Adrenal gland (tissue), 12 donors: Measurements from ENCODE around the gene WDR59. TPM values are rescaled to one million over a fixed set of nuclear protein-coding genes. Genes with fewer than 3 reads are reported as not detected.
"Not testable (repeated sequence)": the region's sequence is repeated elsewhere in the genome, so short reads cannot be mapped to it uniquely, and the experiment has no call there.

Source experiments
- DNase-seq, 7 donors: peaks; one replicate each; pipeline ENCODE4 v3.0.0-alpha.2; 2019 to 2020
- H3K27ac ChIP-seq, 5 donors: fragments of 200-600 bp; sonication (generic) in 4 of 5; 1 replicate in 3 of 5; 2 replicates in 2 of 5; pipeline versions ENCODE4 v1.5.1 to v1.8.0; 2016 to 2020; ENCODE audit warnings: mild to moderate bottlenecking in 1 of 5
- H3K27me3 ChIP-seq: fragments of 200-600 bp; 2 replicates; pipeline ENCODE4 v1.8.0; 2021
- H3K36me3 ChIP-seq, 2 donors: fragments of 200-600 bp; replicated peaks in 1 of 2; 1 replicate in 1 of 2; 2 replicates in 1 of 2; pipeline versions ENCODE4 v1.5.1 to v1.8.0; 2018 to 2022
- H3K4me1 ChIP-seq, 2 donors: fragments of 200-600 bp; replicated peaks in 1 of 2; 1 replicate in 1 of 2; 2 replicates in 1 of 2; pipeline versions ENCODE4 v1.5.1 to v1.8.0; 2018 to 2021
- H3K4me3 ChIP-seq, 4 donors: fragments of 200-600 bp; sonication (generic) in 3 of 4; one replicate each; pipeline ENCODE4 v1.5.1; 2016 to 2018
- H3K9me3 ChIP-seq, 3 donors: fragments of 200-600 bp; sonication (generic) in 1 of 3; replicated peaks in 1 of 3; 1 replicate in 2 of 3; 2 replicates in 1 of 3; pipeline versions ENCODE4 v1.5.1 to v1.8.0; 2016 to 2021
- POLR2A ChIP-seq, 2 donors: fragments of 450-650 bp; IDR thresholded peaks; one replicate each; pipeline ENCODE4 v1.6.1; 2017; ENCODE audit warnings: antibody characterized with exemption in 2 of 2, mild to moderate bottlenecking in 2 of 2, moderate library complexity in 1 of 2
- WGBS, 4 donors: extraction: QIAGEN DNeasy Blood & Tissue Kit in 2 of 4; methylation state at CpG; one replicate each; pipeline versions ENCODE4 v1.1.5 to v1.1.7; 2013 to 2017; 5-methylcytosine and 5-hydroxymethylcytosine counted together
- intact Hi-C, 2 donors: fragments of 100-400 bp; cut with DNase I; formaldehyde crosslinking; loops; one replicate each; pipeline versions ENCODE4 v1.14.1 to v1.15.0; 2022 to 2023
- polyA plus RNA-seq, 3 donors: library from polyadenylated mRNA; stranded (reverse); fragments of 200-250 nt in 2 of 3; fragments of 350-450 nt in 1 of 3; fragmentation: Illumina TruSeq in 1 of 3; extraction: RNeasy Lipid Tissue Mini Kit (QIAGEN cat#74804) in 1 of 3; gene quantifications; one replicate each; pipeline ENCODE4 v1.2.3, GENCODE V29; 2013 to 2014
- total RNA-seq, 9 donors: library from RNA; depleted of rRNA in 4 of 9; stranded (reverse); fragments of >200 nt in 4 of 9; fragments of 120-200 nt in 1 of 9; fragmentation: NEBNext Ultra II Directional in 1 of 9; extraction: Animal tissue kit (Norgen Biotek cat#: 25700) in 1 of 9; gene quantifications; one replicate each; pipeline versions ENCODE4 v1.1.0 to v1.2.4, GENCODE V29; 2013 to 2023
- TF ChIP-seq, protein P1 (sequence below), 6 experiments: fragments of 450-650 bp in 4 of 6; fragments of 200-600 bp in 2 of 6; sonication (generic) in 1 of 6; IDR thresholded peaks; 1 replicate in 5 of 6; 2 replicates in 1 of 6; pipeline versions ENCODE4 v1.5.1 to v1.8.0; 2016 to 2021; ENCODE audit warnings: antibody characterized with exemption in 6 of 6, mild to moderate bottlenecking in 2 of 6, moderate library complexity in 1 of 6
- donor health status: healthy with polysubstance abuse.
- donor health status: Bipolar disorder and iron deficiency.
- donor health status: DM: yes; HTN: yes; CAD: no.
- donor health status: DM: no; HTN: no; CAD: no.
- donor health status: DM: no; HTN: no; CAD: no.
- donor health status: DM: yes; HTN: yes; CAD: no.

The WDR59 gene
- total and polyA plus RNA-seq, 12 donors: 21.5 to 130 (median 64.1) TPM

DNA sequence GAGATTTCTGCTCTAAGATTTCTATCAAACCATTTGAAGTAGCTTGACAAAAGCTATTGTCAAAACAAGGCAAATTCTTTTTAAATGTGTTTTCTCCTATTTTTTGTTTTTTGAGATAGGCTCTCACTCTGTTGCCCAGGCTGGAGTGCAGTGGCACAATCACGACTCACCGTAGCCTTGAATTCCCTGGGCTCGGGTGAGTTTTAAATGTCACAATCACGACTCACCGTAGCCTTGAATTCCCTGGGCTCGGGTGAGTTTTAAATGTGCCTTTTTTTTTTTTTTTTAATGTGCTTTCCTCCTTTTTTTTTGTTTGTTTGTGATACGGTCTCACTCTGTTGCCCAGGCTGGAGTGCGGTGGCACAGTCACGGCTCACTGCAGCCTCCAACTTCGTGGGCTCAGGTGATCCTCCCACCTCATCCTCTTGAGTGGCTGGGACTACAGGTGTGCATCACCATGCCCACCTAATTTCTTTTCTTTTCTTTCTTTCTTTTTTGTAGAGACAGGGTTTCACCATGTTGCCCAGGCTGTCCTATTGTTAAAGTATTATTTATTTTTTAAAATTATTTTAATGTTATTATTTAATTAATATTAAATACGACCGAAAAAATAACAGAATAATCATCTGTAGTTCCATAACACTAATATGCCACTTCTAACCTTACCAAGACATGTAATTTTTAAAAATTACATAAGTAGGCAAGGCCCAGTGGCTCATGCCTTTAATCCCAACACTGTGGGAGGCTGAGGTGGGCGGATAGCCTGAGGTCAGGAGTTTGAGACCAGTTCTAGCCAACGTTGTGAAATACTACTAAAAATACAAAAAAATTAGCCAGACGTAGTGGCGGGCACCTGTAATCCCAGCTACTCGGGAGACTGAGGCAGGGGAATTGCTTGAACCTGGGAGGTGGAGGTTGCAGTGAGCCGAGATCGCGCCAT, 140.6 kb downstream of the WDR59 start:
- DNase-seq: peak in 1 of 7 donors; percentile 22
- Histone ChIP-seq H3K9me3 (no peaks in the 10 kb centered on the region), H3K27me3 (no peaks in the 10 kb centered on the region), H3K27ac (no peak overlapping the region), H3K4me1 (no peaks in the 10 kb centered on the region), H3K4me3 (no peak overlapping the region), H3K36me3 (no peaks in the 10 kb centered on the region)
- 64 to 78% (median 69%) methylated on average over 20 of the region's 20 CpGs for WGBS, 4 donors
- intact Hi-C loops: no loop called here
- TF ChIP-seq, protein P1, sequence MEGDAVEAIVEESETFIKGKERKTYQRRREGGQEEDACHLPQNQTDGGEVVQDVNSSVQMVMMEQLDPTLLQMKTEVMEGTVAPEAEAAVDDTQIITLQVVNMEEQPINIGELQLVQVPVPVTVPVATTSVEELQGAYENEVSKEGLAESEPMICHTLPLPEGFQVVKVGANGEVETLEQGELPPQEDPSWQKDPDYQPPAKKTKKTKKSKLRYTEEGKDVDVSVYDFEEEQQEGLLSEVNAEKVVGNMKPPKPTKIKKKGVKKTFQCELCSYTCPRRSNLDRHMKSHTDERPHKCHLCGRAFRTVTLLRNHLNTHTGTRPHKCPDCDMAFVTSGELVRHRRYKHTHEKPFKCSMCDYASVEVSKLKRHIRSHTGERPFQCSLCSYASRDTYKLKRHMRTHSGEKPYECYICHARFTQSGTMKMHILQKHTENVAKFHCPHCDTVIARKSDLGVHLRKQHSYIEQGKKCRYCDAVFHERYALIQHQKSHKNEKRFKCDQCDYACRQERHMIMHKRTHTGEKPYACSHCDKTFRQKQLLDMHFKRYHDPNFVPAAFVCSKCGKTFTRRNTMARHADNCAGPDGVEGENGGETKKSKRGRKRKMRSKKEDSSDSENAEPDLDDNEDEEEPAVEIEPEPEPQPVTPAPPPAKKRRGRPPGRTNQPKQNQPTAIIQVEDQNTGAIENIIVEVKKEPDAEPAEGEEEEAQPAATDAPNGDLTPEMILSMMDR (IDR thresholded peaks at IDR 0.05): no peak
- TF ChIP-seq POLR2A (IDR thresholded peaks at IDR 0.05): no peak

DNA sequence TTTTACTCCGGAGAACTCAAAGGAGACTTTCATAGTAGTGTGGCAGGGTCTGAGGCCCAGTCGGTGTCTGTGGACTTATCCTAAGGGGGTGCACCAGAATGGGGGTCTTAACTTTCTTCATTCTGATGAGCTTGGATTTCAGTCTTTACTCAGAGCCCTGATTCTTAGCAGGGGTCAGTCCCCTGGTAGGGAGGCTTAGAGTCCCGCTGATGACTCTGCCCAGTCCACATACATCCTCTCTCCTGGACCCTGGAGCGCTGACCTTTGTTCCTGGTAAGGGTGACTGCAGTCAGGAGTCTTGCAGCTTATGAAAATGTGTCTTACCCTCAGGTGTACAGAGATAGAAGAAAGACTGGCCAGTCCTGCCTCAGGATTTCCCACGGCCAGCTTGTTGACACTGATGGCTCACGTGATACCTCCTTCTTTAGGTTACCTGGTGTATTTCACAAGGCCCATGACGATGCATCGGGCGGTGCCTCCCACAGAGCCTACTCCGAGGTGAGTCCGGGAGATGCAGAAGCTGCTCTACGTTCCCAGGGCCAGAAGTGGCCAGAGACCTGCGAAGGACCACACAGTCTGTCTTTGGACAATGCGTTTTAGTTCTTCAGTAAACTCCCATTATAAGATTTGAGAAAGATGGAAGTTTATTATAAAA, 141.4 kb downstream of the WDR59 start:
- H3K4me3 ChIP-seq, H3K9me3 ChIP-seq, DNase-seq, H3K27ac ChIP-seq, H3K27me3 ChIP-seq, H3K4me1 ChIP-seq, H3K36me3 ChIP-seq, intact Hi-C loops: not testable (repeated sequence)
- WGBS, 4 donors: 91 to 95% (median 92%) methylated on average over 5 to 14 of the region's 14 CpGs

DNA sequence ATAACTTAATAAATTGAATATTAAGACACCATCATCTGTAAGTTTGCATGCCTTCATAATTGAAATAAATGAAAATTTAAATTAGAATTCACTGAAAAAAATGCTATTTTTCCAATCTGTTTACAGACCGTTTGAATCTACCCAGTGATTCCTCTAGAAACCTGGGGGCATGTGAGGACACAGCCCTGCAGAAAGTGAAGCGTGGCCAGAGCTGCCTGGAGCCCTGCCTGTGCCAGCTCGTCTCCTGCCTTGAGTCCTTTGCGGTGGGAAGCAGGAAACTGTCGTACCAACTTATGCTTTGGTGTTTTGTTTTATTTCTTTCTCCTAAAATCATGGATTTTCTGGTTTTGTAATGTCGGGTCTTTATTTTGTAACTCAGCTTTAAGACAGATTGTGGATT, 142.5 kb downstream of the WDR59 start:
- no peak overlapping the region for H3K27ac ChIP-seq
- H3K4me1 ChIP-seq: peaks cover under 1 to 1% of the 10 kb centered on the region in 2 donors
- no peak overlapping the region for H3K4me3 ChIP-seq
- DNase-seq: peak in 5 of 7 donors; percentile 17 to 74 (median 36)
- no peaks in the 10 kb centered on the region for H3K27me3 ChIP-seq
- no peaks in the 10 kb centered on the region for H3K9me3 ChIP-seq
- 22 to 35% (median 30%) methylated on average over 6 of the region's 6 CpGs for WGBS, 4 donors
- intact Hi-C loops: no loop called here
- TF ChIP-seq, protein P1 (IDR thresholded peaks at IDR 0.05): no peak
- TF ChIP-seq POLR2A (IDR thresholded peaks at IDR 0.05): no peak
- H3K36me3 ChIP-seq: no peaks in the 10 kb centered on the region

DNA sequence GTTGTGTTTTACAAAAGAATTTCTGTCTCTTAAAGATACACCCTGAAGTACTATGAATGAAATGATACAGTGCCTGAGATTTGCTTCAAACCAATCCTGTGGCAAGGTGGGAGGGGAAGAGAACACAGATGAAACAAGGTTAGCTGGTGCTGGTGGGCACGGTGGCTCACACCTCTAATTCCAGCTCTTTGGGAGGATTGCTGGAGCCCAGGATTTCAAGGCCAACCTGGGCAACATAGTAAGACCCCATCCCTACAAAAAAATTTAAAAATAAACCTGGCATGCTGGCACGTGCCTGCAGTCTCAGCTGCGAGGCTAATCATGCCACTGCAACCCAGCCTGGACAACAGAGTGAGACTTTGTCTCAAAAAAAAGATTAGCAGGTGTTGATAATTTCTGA, 143.0 kb downstream of the WDR59 start:
- H3K27ac ChIP-seq: no peak overlapping the region
- DNase-seq: no peak
- no peaks in the 10 kb centered on the region for H3K9me3 ChIP-seq
- WGBS, 4 donors: 49 to 61% (median 54%) methylated on average over 3 of the region's 3 CpGs
- intact Hi-C loops: no loop called here
- TF ChIP-seq, protein P1 (IDR thresholded peaks at IDR 0.05): no peak
- no peak for TF ChIP-seq POLR2A (IDR thresholded peaks at IDR 0.05)
- no peaks in the 10 kb centered on the region for H3K27me3 ChIP-seq
- peaks cover 5 to 6% of the 10 kb centered on the region in 2 donors for H3K4me1 ChIP-seq
- no peak overlapping the region for H3K4me3 ChIP-seq
- no peaks in the 10 kb centered on the region for H3K36me3 ChIP-seq
